Fibroblast of skin of right biceps (primary cell): ENCODE measurements around the gene TKTL2.
"Not testable (repeated sequence)": the region's sequence is repeated elsewhere in the genome, so short reads cannot be mapped to it uniquely, and the experiment has no call there.

Source experiments
- DNase-seq: peaks from one replicate; pipeline ENCODE4 v3.0.0-alpha.2; 2013

The TKTL2 gene

GRCh38 chr4:163447023-163447422 is 26.5 kb downstream of the TKTL2 start:
- not testable (repeated sequence) for DNase-seq

GRCh38 chr4:163440040-163440439 is 33.5 kb downstream of the TKTL2 start:
- no peak for DNase-seq
